KMS-11 (cell line): ENCODE data around the gene GPBP1.

Experiments used
- H2AFZ ChIP-seq: fragments of 200-600 bp; sonication (generic); 2 replicates; pipeline ENCODE4 v1.6.1; 2016; ENCODE audit warnings: antibody characterized with exemption, mixed run types, low read depth
- H3K27ac ChIP-seq: fragments of 200-600 bp; sonication (generic); 2 replicates; pipeline ENCODE4 v1.6.1; 2016; ENCODE audit warnings: mild to moderate bottlenecking, mixed run types
- H3K27me3 ChIP-seq: fragments of 200-600 bp; sonication (generic); 2 replicates; pipeline ENCODE4 v1.6.1; 2017; ENCODE audit warnings: mild to moderate bottlenecking, low read depth, mixed run types, moderate library complexity; ENCODE audit not compliant: insufficient read depth
- H3K36me3 ChIP-seq: fragments of 200-600 bp; sonication (generic); 2 replicates; pipeline ENCODE4 v1.6.1; 2017; ENCODE audit warnings: mild to moderate bottlenecking, mixed run types; ENCODE audit not compliant: insufficient read depth
- H3K4me1 ChIP-seq: fragments of 200-600 bp; sonication (generic); 2 replicates; pipeline ENCODE4 v1.6.1; 2016; ENCODE audit warnings: mild to moderate bottlenecking, low read depth, mixed run types; ENCODE audit not compliant: poor library complexity, severe bottlenecking
- H3K4me2 ChIP-seq: fragments of 200-600 bp; sonication (generic); 2 replicates; pipeline ENCODE4 v1.7.0; 2016; ENCODE audit warnings: mild to moderate bottlenecking, mixed run types
- H3K4me3 ChIP-seq: fragments of 200-600 bp; sonication (generic); IDR thresholded peaks from 2 replicates; pipeline ENCODE4 v1.6.1; 2017; ENCODE audit warnings: low read depth, low read length, mixed read lengths; ENCODE audit not compliant: insufficient read depth
- H3K79me2 ChIP-seq: fragments of 200-600 bp; sonication (generic); 2 replicates; pipeline ENCODE4 v1.6.1; 2016; ENCODE audit warnings: low read depth, mixed run types; ENCODE audit not compliant: insufficient read depth
- H3K9ac ChIP-seq: fragments of 200-600 bp; sonication (generic); 2 replicates; pipeline ENCODE4 v1.6.1; 2016; ENCODE audit warnings: mild to moderate bottlenecking, mixed run types
- H4K20me1 ChIP-seq: fragments of 200-600 bp; sonication (generic); 2 replicates; pipeline ENCODE4 v1.6.1; 2016; ENCODE audit warnings: mild to moderate bottlenecking, mixed run types; ENCODE audit not compliant: insufficient read depth
- TF ChIP-seq, protein P1 (sequence below): fragments of 200-600 bp; sonication (generic); conservative IDR thresholded peaks from 2 replicates; pipeline ENCODE4 v1.6.1; 2017; ENCODE audit warnings: low read depth, mild to moderate bottlenecking, antibody characterized with exemption, low read length, moderate library complexity, mixed read lengths

Gene GPBP1

DNA sequence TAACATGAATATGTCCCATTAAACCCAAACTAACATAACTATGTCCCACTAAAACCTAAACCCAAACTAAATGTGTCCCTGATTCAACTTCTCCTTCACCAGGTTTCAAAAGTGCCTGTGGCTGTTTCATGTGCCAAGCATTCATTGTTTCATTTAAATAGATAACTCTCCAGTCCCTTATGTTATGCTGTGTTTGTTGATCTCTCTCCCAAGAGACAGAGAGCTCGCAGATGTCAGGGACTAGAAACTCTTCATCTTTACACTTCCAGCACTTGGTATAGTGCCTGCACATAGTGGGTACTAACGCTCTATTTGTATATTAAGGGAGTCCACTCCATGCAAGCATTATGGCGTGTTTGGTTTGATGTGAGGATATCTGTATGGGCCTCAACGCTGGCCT lies 118.0 kb downstream of the GPBP1 start:
- H4K20me1 ChIP-seq: no peaks in the 10 kb centered on the region
- no peak overlapping the region for H3K4me3 ChIP-seq
- H3K27me3 ChIP-seq: no peaks in the 10 kb centered on the region
- H3K4me2 ChIP-seq: no peak overlapping the region
- no peaks in the 10 kb centered on the region for H3K36me3 ChIP-seq
- no peak overlapping the region for H3K9ac ChIP-seq
- H3K4me1 ChIP-seq: no peaks in the 10 kb centered on the region
- H3K27ac ChIP-seq: no peak overlapping the region
- H3K79me2 ChIP-seq: no peaks in the 10 kb centered on the region
- TF ChIP-seq, protein P1, sequence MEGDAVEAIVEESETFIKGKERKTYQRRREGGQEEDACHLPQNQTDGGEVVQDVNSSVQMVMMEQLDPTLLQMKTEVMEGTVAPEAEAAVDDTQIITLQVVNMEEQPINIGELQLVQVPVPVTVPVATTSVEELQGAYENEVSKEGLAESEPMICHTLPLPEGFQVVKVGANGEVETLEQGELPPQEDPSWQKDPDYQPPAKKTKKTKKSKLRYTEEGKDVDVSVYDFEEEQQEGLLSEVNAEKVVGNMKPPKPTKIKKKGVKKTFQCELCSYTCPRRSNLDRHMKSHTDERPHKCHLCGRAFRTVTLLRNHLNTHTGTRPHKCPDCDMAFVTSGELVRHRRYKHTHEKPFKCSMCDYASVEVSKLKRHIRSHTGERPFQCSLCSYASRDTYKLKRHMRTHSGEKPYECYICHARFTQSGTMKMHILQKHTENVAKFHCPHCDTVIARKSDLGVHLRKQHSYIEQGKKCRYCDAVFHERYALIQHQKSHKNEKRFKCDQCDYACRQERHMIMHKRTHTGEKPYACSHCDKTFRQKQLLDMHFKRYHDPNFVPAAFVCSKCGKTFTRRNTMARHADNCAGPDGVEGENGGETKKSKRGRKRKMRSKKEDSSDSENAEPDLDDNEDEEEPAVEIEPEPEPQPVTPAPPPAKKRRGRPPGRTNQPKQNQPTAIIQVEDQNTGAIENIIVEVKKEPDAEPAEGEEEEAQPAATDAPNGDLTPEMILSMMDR: no peak
- no peak overlapping the region for H2AFZ ChIP-seq

DNA sequence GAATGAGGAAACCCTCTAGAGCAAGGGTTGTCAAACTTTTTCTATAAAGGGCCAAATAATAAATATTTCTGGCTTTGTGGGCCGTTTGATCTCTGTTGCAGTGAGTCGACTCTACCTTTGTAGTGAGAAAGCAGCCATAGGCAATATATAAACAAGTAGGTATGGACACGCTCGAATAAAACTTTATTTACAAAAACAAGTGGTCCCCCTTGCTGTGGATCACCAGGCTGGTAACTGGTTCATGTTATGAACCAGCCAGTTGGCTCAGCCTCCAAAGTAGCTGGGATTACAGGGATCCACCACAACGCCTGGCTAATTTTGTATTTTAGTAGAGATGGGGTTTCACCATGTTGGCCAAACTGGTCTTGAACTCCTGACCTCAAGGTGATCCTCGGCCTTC lies 118.5 kb downstream of the GPBP1 start:
- Histone ChIP-seq H3K36me3 (no peaks in the 10 kb centered on the region), H4K20me1 (no peaks in the 10 kb centered on the region), H3K79me2 (no peaks in the 10 kb centered on the region), H3K27me3 (no peaks in the 10 kb centered on the region), H3K4me2 (no peak overlapping the region), H3K9ac (no peak overlapping the region), H2AFZ (no peak overlapping the region), H3K4me1 (no peaks in the 10 kb centered on the region), H3K27ac (no peak overlapping the region), H3K4me3 (no peak overlapping the region)
- TF ChIP-seq, protein P1: no peak

DNA sequence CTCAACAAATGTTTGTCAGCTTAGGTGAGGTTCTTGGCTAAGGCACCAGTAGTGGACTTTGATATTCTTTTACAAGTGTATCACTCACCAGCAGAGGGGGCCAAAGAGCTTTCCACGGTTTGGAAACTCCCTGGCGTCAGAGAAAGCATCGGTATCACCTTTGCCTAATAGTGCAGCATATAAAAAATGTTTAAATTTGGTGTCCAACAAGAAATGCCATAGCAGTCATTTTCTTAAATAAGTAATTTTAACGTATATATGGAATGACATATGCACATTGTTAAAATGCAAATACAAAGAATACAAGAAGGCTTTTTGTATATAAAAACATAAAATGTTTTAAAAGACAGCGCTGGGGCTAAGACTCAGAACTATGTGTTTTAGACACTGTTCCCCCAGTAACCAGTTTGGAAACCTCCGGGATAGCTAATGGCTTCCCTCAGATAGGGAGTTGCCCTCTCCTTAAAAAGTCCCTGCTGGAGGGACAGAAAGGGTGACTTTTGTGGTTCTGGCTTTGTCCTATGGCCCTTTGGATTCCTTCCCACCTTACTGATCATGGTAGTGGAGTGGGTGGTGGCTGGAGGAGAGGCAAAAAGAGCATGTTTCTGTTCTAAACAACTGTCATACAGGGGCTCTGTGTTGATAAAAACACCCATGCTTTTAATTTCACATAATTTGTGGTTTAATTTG lies 124.6 kb downstream of the GPBP1 start:
- Histone ChIP-seq H3K79me2 (no peaks in the 10 kb centered on the region), H4K20me1 (no peaks in the 10 kb centered on the region), H3K4me1 (peaks cover 42% of the 10 kb centered on the region), H3K27me3 (no peaks in the 10 kb centered on the region), H3K4me2 (peak overlapping the region; percentile 87), H3K27ac (peak overlapping the region; percentile 46), H3K4me3 (no peak overlapping the region), H3K36me3 (no peaks in the 10 kb centered on the region), H3K9ac (0 out of 2 replicates have a peak overlapping the region, but pooled peaks have one; percentile 16), H2AFZ (peak overlapping the region; percentile 55)
- TF ChIP-seq, protein P1: peak; percentile 87

DNA sequence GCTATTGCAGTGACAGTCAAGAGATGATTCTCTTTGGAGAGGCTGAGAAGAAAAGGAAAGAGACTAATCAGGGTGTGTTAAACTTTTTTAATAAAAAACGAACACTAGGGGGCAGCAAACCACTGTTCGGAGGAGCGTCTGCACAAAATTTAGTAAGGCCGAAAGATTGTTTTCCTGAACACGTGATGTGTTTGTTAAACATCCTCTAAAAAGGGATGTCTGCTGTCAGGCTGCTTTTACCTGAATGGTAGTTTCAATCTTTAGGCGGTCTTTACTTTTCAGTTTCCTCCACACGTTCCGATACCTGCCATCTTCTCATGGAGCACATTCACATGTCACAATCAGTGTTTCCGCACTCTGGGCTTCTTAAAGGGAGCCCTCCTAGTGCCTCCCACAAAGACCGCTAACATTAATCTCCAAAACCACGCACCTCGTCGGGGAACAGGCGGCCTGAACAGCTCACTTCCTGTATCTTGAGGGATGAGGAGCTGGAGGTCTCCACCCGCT lies 125.2 kb downstream of the GPBP1 start:
- H4K20me1 ChIP-seq: no peaks in the 10 kb centered on the region
- no peaks in the 10 kb centered on the region for H3K27me3 ChIP-seq
- H2AFZ ChIP-seq: peak overlapping the region; percentile 55
- peaks cover 48% of the 10 kb centered on the region for H3K4me1 ChIP-seq
- H3K79me2 ChIP-seq: no peaks in the 10 kb centered on the region
- no peak overlapping the region for H3K4me3 ChIP-seq
- TF ChIP-seq, protein P1: peak; percentile 71
- no peaks in the 10 kb centered on the region for H3K36me3 ChIP-seq
- H3K4me2 ChIP-seq: peak overlapping the region; percentile 87
- 0 out of 2 replicates have a peak overlapping the region, but pooled peaks have one; percentile 16 for H3K9ac ChIP-seq
- H3K27ac ChIP-seq: peak overlapping the region; percentile 46
